ENCODE results near the gene GMPPA.

GMPPA gene

GRCh38 chr2:219522111-219523030 lies 23.7 kb downstream of the GMPPA start:
- peak; percentile 7 for DNase-seq

GRCh38 chr2:219523031-219523671 lies 24.5 kb downstream of the GMPPA start:
- no peak for DNase-seq

GRCh38 chr2:219524817-219525216 lies 26.1 kb downstream of the GMPPA start:
- DNase-seq, result no peak

- no peak for DNase-seq
Observed at GRCh38 chr2:219525533-219526232, 27.0 kb downstream of the GMPPA start.

GRCh38 chr2:219526320-219527075 lies 27.8 kb downstream of the GMPPA start:
- DNase-seq, result no peak

- DNase-seq, result peak; percentile 25
Observed at GRCh38 chr2:219527076-219527394, 28.3 kb downstream of the GMPPA start.

- no peak for DNase-seq
Observed at GRCh38 chr2:219527472-219527871, 28.8 kb downstream of the GMPPA start.

- DNase-seq, result peak; percentile 47
Observed at GRCh38 chr2:219530048-219530963, 31.6 kb downstream of the GMPPA start.

GRCh38 chr2:219531639-219532377 lies 33.1 kb downstream of the GMPPA start:
- DNase-seq, result no peak

GRCh38 chr2:219532378-219532649 lies 33.6 kb downstream of the GMPPA start:
- DNase-seq, result no peak

GRCh38 chr2:219533930-219534661 lies 35.4 kb downstream of the GMPPA start:
- no peak for DNase-seq

GRCh38 chr2:219536425-219536824 lies 37.7 kb downstream of the GMPPA start:
- no peak for DNase-seq

GRCh38 chr2:219536967-219537366 lies 38.3 kb downstream of the GMPPA start:
- no peak for DNase-seq

GRCh38 chr2:219537657-219538488 lies 39.2 kb downstream of the GMPPA start:
- no peak for DNase-seq

GRCh38 chr2:219538504-219538951 lies 39.8 kb downstream of the GMPPA start:
- DNase-seq, result no peak

- DNase-seq, result no peak
Observed at GRCh38 chr2:219538956-219539788, 40.5 kb downstream of the GMPPA start.

- DNase-seq, result no peak
Observed at GRCh38 chr2:219539926-219540678, 41.4 kb downstream of the GMPPA start.

All from NCI-H748 treated with DMSO at 0.1 percent for 48 hours (cell line).